Measurements from ENCODE around the gene GUCY2D. TPM values are rescaled to one million over a fixed set of nuclear protein-coding genes. Genes with fewer than 3 reads are reported as not detected.

GUCY2D gene
- total and polyA plus RNA-seq, 2 donors from 2014 or later, result 0.19 to 0.24 TPM

DNA sequence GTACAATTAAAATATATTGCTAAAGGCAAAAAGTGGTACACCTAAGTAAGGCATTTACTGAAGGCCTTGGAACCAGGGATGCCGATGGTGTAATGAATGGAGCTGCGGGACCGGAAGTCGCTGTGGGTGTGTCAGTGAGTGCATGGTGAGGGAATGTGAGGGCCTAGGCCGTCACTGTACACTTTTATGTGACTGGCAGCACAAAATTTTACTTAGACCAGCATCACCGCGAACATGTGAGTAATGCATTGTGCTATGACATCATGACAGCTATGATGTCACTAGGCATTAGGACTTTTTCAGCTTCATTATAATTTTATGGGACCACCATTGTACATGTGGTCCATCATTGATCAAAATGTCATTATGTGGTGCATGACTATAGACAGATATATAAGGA is 51.2 kb downstream of the GUCY2D start:
- no peaks in the 10 kb centered on the region for H3K36me3 ChIP-seq (ENCODE audit: control insufficient read depth in 2 of 3, insufficient read depth in 3 of 3, low read length in 3 of 3)
- no peaks in the 10 kb centered on the region for H3K27me3 ChIP-seq (ENCODE audit: control insufficient read depth, insufficient read depth, low read length)
- intact Hi-C loops (cut with DNase I), result no loop called here
- H3K9ac ChIP-seq (ENCODE audit: low read length in 3 of 3), result no peak overlapping the region
- H3K4me3 ChIP-seq (ENCODE audit: low read length in 3 of 3), result no peak overlapping the region
- no peaks in the 10 kb centered on the region for H3K9me3 ChIP-seq (ENCODE audit: control insufficient read depth in 2 of 3, insufficient read depth in 1 of 3, low read length in 3 of 3)
- no peaks in the 10 kb centered on the region for H3K4me1 ChIP-seq (ENCODE audit: control insufficient read depth in 2 of 3, insufficient read depth in 2 of 3, low read depth in 1 of 3, low read length in 3 of 3)
- no peak for DNase-seq
- TF ChIP-seq, protein P1, sequence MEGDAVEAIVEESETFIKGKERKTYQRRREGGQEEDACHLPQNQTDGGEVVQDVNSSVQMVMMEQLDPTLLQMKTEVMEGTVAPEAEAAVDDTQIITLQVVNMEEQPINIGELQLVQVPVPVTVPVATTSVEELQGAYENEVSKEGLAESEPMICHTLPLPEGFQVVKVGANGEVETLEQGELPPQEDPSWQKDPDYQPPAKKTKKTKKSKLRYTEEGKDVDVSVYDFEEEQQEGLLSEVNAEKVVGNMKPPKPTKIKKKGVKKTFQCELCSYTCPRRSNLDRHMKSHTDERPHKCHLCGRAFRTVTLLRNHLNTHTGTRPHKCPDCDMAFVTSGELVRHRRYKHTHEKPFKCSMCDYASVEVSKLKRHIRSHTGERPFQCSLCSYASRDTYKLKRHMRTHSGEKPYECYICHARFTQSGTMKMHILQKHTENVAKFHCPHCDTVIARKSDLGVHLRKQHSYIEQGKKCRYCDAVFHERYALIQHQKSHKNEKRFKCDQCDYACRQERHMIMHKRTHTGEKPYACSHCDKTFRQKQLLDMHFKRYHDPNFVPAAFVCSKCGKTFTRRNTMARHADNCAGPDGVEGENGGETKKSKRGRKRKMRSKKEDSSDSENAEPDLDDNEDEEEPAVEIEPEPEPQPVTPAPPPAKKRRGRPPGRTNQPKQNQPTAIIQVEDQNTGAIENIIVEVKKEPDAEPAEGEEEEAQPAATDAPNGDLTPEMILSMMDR (IDR thresholded peaks at IDR 0.05; ENCODE audit: borderline replicate concordance, extremely low read depth, insufficient read depth), result no peak
- FAIRE-seq, result no peak
- H3K27ac ChIP-seq (ENCODE audit: low read depth in 2 of 2, low read length in 2 of 2), result no peak overlapping the region

DNA sequence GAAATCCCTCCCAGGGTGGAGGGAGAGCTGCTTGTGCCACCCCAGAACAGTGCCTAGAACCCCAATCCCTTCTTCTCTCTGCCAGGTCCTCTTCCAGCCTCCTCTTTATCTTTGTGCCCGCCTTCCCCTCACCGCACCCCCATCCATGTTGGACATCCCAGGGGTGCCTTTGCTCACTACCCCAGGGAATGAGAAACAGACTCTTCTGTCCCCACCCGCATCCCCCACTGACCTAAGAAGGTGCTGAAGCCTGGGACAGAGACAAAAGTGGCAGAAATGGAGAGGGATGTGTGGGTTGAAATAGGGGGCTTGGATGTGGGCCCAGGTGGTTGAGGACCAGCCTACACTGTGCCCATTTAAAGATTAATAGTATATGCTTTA is 53.4 kb downstream of the GUCY2D start:
- H3K36me3 ChIP-seq (ENCODE audit: control insufficient read depth in 2 of 3, insufficient read depth in 3 of 3, low read length in 3 of 3), result no peaks in the 10 kb centered on the region
- H3K4me3 ChIP-seq (ENCODE audit: low read length in 3 of 3), result no peak overlapping the region
- H3K27me3 ChIP-seq (ENCODE audit: control insufficient read depth, insufficient read depth, low read length), result peaks cover 17% of the 10 kb centered on the region
- DNase-seq, result peak in 1 of 5 donors; percentile 21
- H3K9ac ChIP-seq (ENCODE audit: low read length in 3 of 3), result no peak overlapping the region
- intact Hi-C loops (cut with DNase I), result no loop called here
- TF ChIP-seq, protein P1 (IDR thresholded peaks at IDR 0.05; ENCODE audit: borderline replicate concordance, extremely low read depth, insufficient read depth), result no peak
- H3K4me1 ChIP-seq (ENCODE audit: control insufficient read depth in 2 of 3, insufficient read depth in 2 of 3, low read depth in 1 of 3, low read length in 3 of 3), result no peaks in the 10 kb centered on the region
- no peak for FAIRE-seq
- H3K27ac ChIP-seq (ENCODE audit: low read depth in 2 of 2, low read length in 2 of 2), result no peak overlapping the region
- no peaks in the 10 kb centered on the region for H3K9me3 ChIP-seq (ENCODE audit: control insufficient read depth in 2 of 3, insufficient read depth in 1 of 3, low read length in 3 of 3)

DNA sequence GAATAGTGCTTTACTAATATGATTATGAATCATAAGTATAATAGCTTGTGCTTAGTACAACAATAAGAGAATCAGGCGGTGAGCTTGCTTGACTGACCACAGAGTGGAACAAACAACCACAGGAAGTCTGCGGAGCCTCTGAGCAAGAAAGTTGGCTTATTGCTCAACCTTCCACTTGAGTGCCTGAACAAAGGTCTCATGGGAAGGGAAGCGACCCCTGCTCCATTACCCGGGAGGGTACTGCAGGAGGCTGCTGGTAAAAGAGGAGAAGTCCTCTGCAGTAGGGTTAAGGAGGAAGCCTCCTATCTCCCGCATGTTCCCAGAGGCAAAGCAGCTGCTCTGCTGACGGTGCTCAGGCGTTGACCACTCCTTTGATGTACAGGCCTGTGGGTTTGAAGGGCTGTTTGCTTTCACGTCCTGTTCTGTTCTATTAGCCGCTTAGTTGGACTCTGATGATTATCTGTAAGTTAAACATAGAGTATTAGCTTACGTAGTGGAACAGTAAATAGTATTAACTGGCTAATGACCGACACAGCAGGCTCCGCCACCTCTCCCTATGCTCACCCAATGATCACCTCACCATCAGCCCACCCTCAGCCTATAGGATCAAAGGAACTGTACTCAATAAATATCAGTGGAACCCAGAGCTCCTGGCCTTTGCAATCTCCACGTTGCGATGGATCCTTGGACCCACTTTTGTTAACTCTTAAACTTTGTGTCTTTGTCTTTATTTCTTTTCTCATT is 54.0 kb downstream of the GUCY2D start:
- Histone ChIP-seq H3K4me1 (ENCODE audit: control insufficient read depth in 2 of 3, insufficient read depth in 2 of 3, low read depth in 1 of 3, low read length in 3 of 3) (no peaks in the 10 kb centered on the region), H3K4me3 (ENCODE audit: low read length in 3 of 3) (no peak overlapping the region), H3K9me3 (ENCODE audit: control insufficient read depth in 2 of 3, insufficient read depth in 1 of 3, low read length in 3 of 3) (no peaks in the 10 kb centered on the region), H3K36me3 (ENCODE audit: control insufficient read depth in 2 of 3, insufficient read depth in 3 of 3, low read length in 3 of 3) (no peaks in the 10 kb centered on the region), H3K9ac (ENCODE audit: low read length in 3 of 3) (no peak overlapping the region), H3K27me3 (ENCODE audit: control insufficient read depth, insufficient read depth, low read length) (peaks cover 22% of the 10 kb centered on the region), H3K27ac (ENCODE audit: low read depth in 2 of 2, low read length in 2 of 2) (no peak overlapping the region)
- DNase-seq (peak in 3 of 5 donors; percentile 31 to 66 (median 52)), FAIRE-seq (no peak)
- intact Hi-C loops (cut with DNase I), result no loop called here
- TF ChIP-seq, protein P1 (IDR thresholded peaks at IDR 0.05; ENCODE audit: borderline replicate concordance, extremely low read depth, insufficient read depth), result no peak

All from kidney (tissue), 14 donors.